ENCODE data around the gene HOXD3.

HOXD3 gene

GRCh38 chr2:176135035-176135440, 22.1 kb upstream of the HOXD3 start:
- no peak for DNase-seq

GRCh38 chr2:176136374-176137251, 20.5 kb upstream of the HOXD3 start:
- DNase-seq: no peak

- DNase-seq: no peak
Observed at GRCh38 chr2:176137252-176137580, 19.9 kb upstream of the HOXD3 start.

GRCh38 chr2:176137906-176138305, 19.2 kb upstream of the HOXD3 start:
- DNase-seq: no peak

- no peak for DNase-seq
Observed at GRCh38 chr2:176138526-176138922, 18.6 kb upstream of the HOXD3 start.

GRCh38 chr2:176138923-176139660, 18.0 kb upstream of the HOXD3 start:
- DNase-seq: no peak

- no peak for DNase-seq
Observed at GRCh38 chr2:176139661-176140512, 17.2 kb upstream of the HOXD3 start.

GRCh38 chr2:176140513-176141317, 16.4 kb upstream of the HOXD3 start:
- DNase-seq: peak; percentile 33

GRCh38 chr2:176142281-176142680, 14.8 kb upstream of the HOXD3 start:
- no peak for DNase-seq

- DNase-seq: no peak
Observed at GRCh38 chr2:176145085-176145969, 11.8 kb upstream of the HOXD3 start.

- no peak for DNase-seq
Observed at GRCh38 chr2:176146101-176146500, 11.0 kb upstream of the HOXD3 start.

GRCh38 chr2:176146645-176147044, 10.5 kb upstream of the HOXD3 start:
- no peak for DNase-seq

- no peak for DNase-seq
Observed at GRCh38 chr2:176147210-176147799, 9.8 kb upstream of the HOXD3 start.

GRCh38 chr2:176147800-176148496, 9.2 kb upstream of the HOXD3 start:
- no peak for DNase-seq

- DNase-seq: no peak
Observed at GRCh38 chr2:176148751-176149421, 8.2 kb upstream of the HOXD3 start.

GRCh38 chr2:176149481-176149938, 7.6 kb upstream of the HOXD3 start:
- no peak for DNase-seq

- DNase-seq: no peak
Observed at GRCh38 chr2:176149939-176150583, 7.0 kb upstream of the HOXD3 start.

- DNase-seq: no peak
Observed at GRCh38 chr2:176150584-176151441, 6.3 kb upstream of the HOXD3 start.
